HUES64 (cell line): ENCODE measurements around the gene PDE8A.
"Not testable (repeated sequence)": the region's sequence is repeated elsewhere in the genome, so short reads cannot be mapped to it uniquely, and the experiment has no call there.

ENCODE experiments used
- H3K27ac ChIP-seq: 2 replicates; pipeline ENCODE4 v1.7.0; 2013; ENCODE audit warnings: low read depth, low read length, inconsistent platforms
- H3K27me3 ChIP-seq: 2 replicates; pipeline ENCODE4 v1.6.1; 2013; ENCODE audit warnings: mild to moderate bottlenecking, low read length; ENCODE audit not compliant: insufficient read depth
- H3K36me3 ChIP-seq: 2 replicates; pipeline ENCODE4 v1.6.1; 2013; ENCODE audit warnings: mild to moderate bottlenecking, low read length; ENCODE audit not compliant: insufficient read depth
- H3K4me1 ChIP-seq: 2 replicates; pipeline ENCODE4 v1.6.1; 2013; ENCODE audit warnings: mild to moderate bottlenecking, low read length, moderate library complexity; ENCODE audit not compliant: insufficient read depth
- H3K4me3 ChIP-seq: 2 replicates; pipeline ENCODE4 v1.5.1; 2013; ENCODE audit warnings: mild to moderate bottlenecking, low read length, moderate library complexity
- H3K9ac ChIP-seq: 2 replicates; pipeline ENCODE4 v1.6.1; 2013; ENCODE audit warnings: mild to moderate bottlenecking, low read depth, low read length
- H3K9me3 ChIP-seq: 2 replicates; pipeline ENCODE4 v1.6.1; 2013; ENCODE audit warnings: low read depth, low read length; ENCODE audit not compliant: insufficient read depth
- WGBS: fragments of 150-250, 120-280 bp; methylation state at CpG from one replicate; pipeline ENCODE4 v1.1.7; 2013; ENCODE audit warnings: missing lambda C conversion rate; 5-methylcytosine and 5-hydroxymethylcytosine counted together

PDE8A gene

GRCh38 chr15:84992157-84992944, 10.7 kb downstream of the PDE8A start:
- Histone ChIP-seq H3K9ac (no peak overlapping the region), H3K36me3 (no peaks in the 10 kb centered on the region), H3K27ac (no peak overlapping the region), H3K9me3 (no peaks in the 10 kb centered on the region), H3K27me3 (no peaks in the 10 kb centered on the region), H3K4me1 (peaks cover 5% of the 10 kb centered on the region; the same call in 1 of the 2 replicates), H3K4me3 (no peak overlapping the region)
- 93% methylated on average over 4 of the region's 4 CpGs for WGBS

DNA sequence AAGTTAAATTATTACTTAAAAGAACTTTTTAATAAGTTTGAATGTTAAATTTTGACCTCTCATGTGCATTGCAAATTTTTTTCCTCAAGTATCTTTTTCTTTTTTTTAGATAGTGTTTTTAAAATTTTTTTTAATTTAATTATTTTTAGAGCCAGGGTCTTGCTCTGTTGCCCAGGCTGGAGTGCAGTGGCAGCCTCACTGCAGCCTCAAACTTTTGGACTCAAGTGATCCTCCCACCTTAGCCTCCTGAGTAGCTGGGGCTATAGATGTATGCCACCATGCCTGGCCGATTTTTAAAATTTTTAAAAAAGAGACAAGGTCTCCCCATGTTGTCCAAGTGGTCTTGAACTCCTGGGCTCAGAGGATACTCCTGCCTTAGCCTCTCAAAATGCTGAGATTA, 14.4 kb downstream of the PDE8A start:
- no peaks in the 10 kb centered on the region for H3K36me3 ChIP-seq
- H3K4me3 ChIP-seq, result no peak overlapping the region
- no peaks in the 10 kb centered on the region for H3K9me3 ChIP-seq
- H3K9ac ChIP-seq, result no peak overlapping the region
- no peaks in the 10 kb centered on the region for H3K27me3 ChIP-seq
- 90% methylated on average over 1 of the region's 1 CpG for WGBS
- peaks cover 2% of the 10 kb centered on the region; the same call in 1 of the 2 replicates for H3K4me1 ChIP-seq
- no peak overlapping the region for H3K27ac ChIP-seq

DNA sequence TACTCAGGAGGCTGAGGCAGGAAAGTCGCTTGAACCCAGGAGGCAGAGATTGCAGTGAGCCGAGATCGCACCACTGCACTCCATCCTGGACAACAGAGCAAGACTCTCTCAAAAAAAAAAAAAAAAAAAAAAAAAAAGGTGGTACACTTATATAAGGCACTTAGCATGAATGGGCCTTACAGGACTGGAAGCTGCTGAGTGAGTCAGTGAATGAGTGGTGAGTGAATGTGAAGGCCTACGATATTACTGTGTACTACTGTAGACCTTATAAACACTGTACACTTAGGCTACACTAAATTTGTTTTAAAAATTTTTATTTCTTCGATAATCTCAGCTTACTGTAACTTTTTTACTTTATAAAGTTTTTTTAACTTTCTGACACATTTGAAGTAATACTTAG, 15.1 kb downstream of the PDE8A start:
- H3K27me3 ChIP-seq, result not testable (repeated sequence)
- 99% methylated on average over 5 of the region's 5 CpGs for WGBS

DNA sequence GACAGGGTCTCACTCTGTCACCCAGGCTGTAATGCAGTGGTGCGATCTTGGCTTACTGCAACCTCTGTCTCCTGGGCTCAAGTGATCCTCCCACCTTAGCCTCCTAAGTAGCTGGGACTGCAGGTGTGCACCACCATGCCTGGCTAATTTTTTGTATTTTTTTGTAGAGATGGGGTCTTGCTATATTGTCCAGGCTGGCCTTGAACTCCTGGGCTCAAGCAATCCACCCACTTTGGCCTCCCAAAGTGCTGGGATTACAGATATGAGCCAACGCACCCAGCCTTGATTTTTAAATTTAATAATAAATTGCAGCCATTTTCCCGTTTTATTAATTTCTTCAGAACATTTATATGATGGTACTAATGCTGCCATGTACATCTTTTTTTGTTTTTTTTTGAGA, 15.6 kb downstream of the PDE8A start:
- not testable (repeated sequence) for H3K27ac ChIP-seq, H3K9me3 ChIP-seq, H3K36me3 ChIP-seq, H3K4me1 ChIP-seq, H3K9ac ChIP-seq, H3K4me3 ChIP-seq, H3K27me3 ChIP-seq
- WGBS, result 97% methylated on average over 2 of the region's 3 CpGs

More for the DNA sequence above, 15.1 kb downstream of the PDE8A start:
- H3K9me3 ChIP-seq, H3K4me3 ChIP-seq, H3K9ac ChIP-seq, H3K27ac ChIP-seq, H3K36me3 ChIP-seq, H3K4me1 ChIP-seq: not testable (repeated sequence)

DNA sequence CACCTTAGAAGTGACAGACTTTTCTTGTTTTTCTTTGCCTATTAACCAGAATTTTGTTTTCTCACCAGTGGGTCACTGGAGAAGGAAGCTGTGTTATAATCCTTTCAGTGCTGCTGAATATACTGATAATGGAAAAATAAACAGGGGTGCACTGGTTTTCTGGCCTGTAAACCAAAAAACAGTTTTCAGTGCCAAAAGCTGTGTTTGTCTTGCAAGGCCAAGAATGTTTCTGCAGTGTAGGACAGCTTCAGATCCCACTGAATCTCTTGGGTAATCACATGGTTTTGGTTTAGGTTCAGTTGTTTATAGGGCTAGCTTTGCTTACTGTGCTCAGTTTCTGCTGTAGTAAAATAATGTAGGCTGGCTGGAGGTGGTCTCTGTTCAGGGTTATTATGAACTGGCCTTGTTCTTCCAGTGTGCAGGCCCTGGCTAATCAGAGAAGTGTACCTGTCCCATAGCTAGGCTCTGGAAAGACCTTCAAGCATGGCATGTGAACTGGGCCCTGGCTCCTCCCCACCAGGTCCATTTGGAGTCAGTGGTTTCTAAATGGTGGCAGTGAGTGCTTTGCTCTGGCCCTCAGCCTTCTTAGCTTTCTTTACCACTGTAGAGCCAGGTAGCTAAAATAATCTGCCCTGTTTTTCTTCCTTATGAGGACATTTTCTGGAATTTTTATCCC, 18.7 kb downstream of the PDE8A start:
- Histone ChIP-seq H3K27ac (no peak overlapping the region), H3K9ac (no peak overlapping the region), H3K36me3 (no peaks in the 10 kb centered on the region), H3K27me3 (no peaks in the 10 kb centered on the region), H3K4me3 (no peak overlapping the region), H3K9me3 (no peaks in the 10 kb centered on the region), H3K4me1 (peaks cover 6% of the 10 kb centered on the region; the same call in 1 of the 2 replicates)

- H3K36me3 ChIP-seq, result no peaks in the 10 kb centered on the region
- no peak overlapping the region for H3K9ac ChIP-seq
- H3K4me3 ChIP-seq, result no peak overlapping the region
- peaks cover 6% of the 10 kb centered on the region; the same call in 1 of the 2 replicates for H3K4me1 ChIP-seq
- H3K9me3 ChIP-seq, result no peaks in the 10 kb centered on the region
- H3K27ac ChIP-seq, result no peak overlapping the region
- no peaks in the 10 kb centered on the region for H3K27me3 ChIP-seq
- WGBS, result 96% methylated on average over 4 of the region's 5 CpGs
These were observed 19.3 kb downstream of the PDE8A start for GRCh38 chr15:85000937-85001336.

GRCh38 chr15:85002517-85002916, 20.9 kb downstream of the PDE8A start:
- no CpG with 5 or more reads among the region's 4 CpGs for WGBS
- no peak overlapping the region for H3K9ac ChIP-seq
- no peak overlapping the region for H3K4me3 ChIP-seq
- no peaks in the 10 kb centered on the region for H3K9me3 ChIP-seq
- peaks cover 6% of the 10 kb centered on the region; the same call in 1 of the 2 replicates for H3K4me1 ChIP-seq
- H3K27ac ChIP-seq, result no peak overlapping the region
- H3K36me3 ChIP-seq, result no peaks in the 10 kb centered on the region
- no peaks in the 10 kb centered on the region for H3K27me3 ChIP-seq

GRCh38 chr15:85003593-85004312, 22.1 kb downstream of the PDE8A start:
- peaks cover 6% of the 10 kb centered on the region; the same call in 1 of the 2 replicates for H3K4me1 ChIP-seq
- H3K9me3 ChIP-seq, result no peaks in the 10 kb centered on the region
- H3K4me3 ChIP-seq, result no peak overlapping the region
- WGBS, result 91% methylated on average over 1 of the region's 3 CpGs
- H3K27me3 ChIP-seq, result no peaks in the 10 kb centered on the region
- H3K9ac ChIP-seq, result no peak overlapping the region
- H3K27ac ChIP-seq, result no peak overlapping the region
- no peaks in the 10 kb centered on the region for H3K36me3 ChIP-seq

DNA sequence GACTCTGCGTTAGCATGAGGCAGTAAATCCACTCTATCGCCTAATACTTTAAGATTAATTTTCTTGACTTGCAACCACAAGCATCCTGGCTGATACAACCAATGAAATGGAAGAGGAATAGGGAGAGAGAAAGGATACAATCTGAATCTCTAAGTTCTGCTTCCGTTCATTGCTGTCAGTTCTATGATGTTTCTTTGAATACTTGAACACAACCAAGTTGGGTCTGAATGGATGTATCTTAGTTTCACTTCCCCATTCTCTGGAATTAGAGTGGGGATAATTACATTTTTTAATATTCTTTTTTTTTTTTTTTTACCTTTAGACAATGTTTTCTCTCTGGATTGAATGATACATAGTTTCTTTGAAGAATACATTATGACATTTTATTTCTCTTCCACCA, 22.9 kb downstream of the PDE8A start:
- no peaks in the 10 kb centered on the region for H3K36me3 ChIP-seq
- peaks cover 6% of the 10 kb centered on the region; the same call in 1 of the 2 replicates for H3K4me1 ChIP-seq
- H3K9ac ChIP-seq, result no peak overlapping the region
- H3K27ac ChIP-seq, result no peak overlapping the region
- WGBS, result 96% methylated on average over 3 of the region's 3 CpGs
- H3K4me3 ChIP-seq, result no peak overlapping the region
- no peaks in the 10 kb centered on the region for H3K27me3 ChIP-seq
- no peaks in the 10 kb centered on the region for H3K9me3 ChIP-seq

DNA sequence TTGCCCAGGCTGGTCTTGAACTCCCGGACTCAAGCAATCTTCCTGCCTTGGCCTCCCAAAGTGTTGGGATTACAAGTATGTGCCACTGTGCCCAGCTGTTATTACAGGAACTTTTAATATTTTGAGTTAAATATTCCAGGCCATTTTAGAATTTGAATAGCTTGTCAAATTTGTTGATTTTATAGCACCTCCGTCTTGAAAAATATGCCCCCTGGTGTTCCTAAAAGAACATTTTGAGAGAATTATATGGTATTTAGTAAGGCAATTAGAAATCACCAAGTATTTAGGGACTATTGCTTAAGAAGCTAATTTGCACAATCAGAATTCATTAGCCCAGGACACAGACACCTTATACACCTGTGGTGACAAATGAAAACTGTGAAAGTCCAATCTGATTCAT, 23.7 kb downstream of the PDE8A start:
- Histone ChIP-seq H3K9me3 (no peaks in the 10 kb centered on the region), H3K27ac (no peak overlapping the region), H3K4me3 (no peak overlapping the region), H3K27me3 (no peaks in the 10 kb centered on the region), H3K9ac (no peak overlapping the region), H3K4me1 (peaks cover 6% of the 10 kb centered on the region; the same call in 1 of the 2 replicates), H3K36me3 (no peaks in the 10 kb centered on the region)
- 96% methylated on average over 2 of the region's 2 CpGs for WGBS

DNA sequence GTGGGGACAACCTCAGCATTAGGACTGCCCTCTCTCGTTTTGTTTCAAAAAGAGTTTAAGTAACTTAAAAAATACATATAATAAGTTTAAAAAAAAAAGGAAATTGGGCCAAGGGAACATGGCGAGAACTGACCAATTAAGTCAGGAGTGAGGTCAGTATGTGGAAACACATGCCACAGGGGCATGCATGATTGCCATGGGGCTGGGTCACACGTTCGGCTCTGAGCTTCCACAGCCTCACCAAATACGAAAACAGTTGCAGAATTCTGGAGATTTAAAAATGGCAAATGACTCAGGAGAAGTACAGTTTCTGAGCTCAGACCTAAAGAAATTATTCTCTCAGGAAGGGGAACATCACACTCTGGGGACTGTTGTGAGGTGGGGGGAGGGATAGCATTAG, 24.1 kb downstream of the PDE8A start:
- 94% methylated on average over 4 of the region's 5 CpGs for WGBS
- Histone ChIP-seq H3K9ac (no peak overlapping the region), H3K9me3 (no peaks in the 10 kb centered on the region), H3K36me3 (no peaks in the 10 kb centered on the region), H3K4me3 (no peak overlapping the region), H3K27ac (no peak overlapping the region), H3K27me3 (no peaks in the 10 kb centered on the region), H3K4me1 (peaks cover 6% of the 10 kb centered on the region; the same call in 1 of the 2 replicates)
